Measurements from ENCODE around the gene CNTRL. TPM values are rescaled to one million over a fixed set of nuclear protein-coding genes. Genes with fewer than 3 reads are reported as not detected.

The CNTRL gene
- total RNA-seq, 1 experiment from 2014 or later, result 44.9 TPM

GRCh38 chr9:121075251-121076036 is 689 bp downstream of the CNTRL start:
- no peak for TF ChIP-seq EZH2 (IDR thresholded peaks at IDR 0.05; ENCODE audit: low read depth)
- TF ChIP-seq CTCF (conservative IDR thresholded peaks at IDR 0.05), result 0 out of 2 replicates have a peak, but pooled peaks have one; percentile 25
- TSS peak; percentile 37 for BruUV-seq (replicated peaks)

DNA sequence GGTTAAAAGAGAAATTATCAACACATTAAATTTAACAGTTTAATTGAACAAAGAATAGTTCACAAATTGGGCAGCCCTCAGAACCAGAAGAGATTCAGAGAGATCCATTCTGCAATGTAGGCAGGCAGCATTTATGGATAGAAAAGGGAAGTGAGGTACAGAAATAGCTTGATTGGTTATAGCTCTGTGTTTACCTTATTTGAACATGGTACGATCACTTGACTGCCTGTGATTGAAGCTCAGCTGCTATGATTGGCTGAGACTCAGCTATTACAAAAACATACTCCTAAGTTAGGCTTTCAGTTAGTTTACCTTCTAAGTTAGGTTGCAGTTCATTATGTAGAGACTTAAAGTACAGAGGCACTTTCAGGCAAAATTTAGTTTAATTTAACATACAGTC is 7.3 kb downstream of the CNTRL start:
- DNase-seq, result no peak
- H3K4me3 ChIP-seq, result no peak overlapping the region
- H3K4me2 ChIP-seq, result no peak overlapping the region
- no peaks in the 10 kb centered on the region for H4K20me1 ChIP-seq (ENCODE audit: insufficient read depth)
- H3K27me3 ChIP-seq (ENCODE audit: insufficient read depth, low read depth), result no peaks in the 10 kb centered on the region
- no TSS peak for BruUV-seq (replicated peaks)
- POLR2A ChIA-PET (ENCODE audit: unreplicated experiment), result no interaction called here
- no peak overlapping the region for H3K27ac ChIP-seq
- intact Hi-C loops (cut with micrococcal nuclease; ENCODE audit: unreplicated experiment), result no loop called here
- CTCF ChIA-PET, result no interaction called here
- no peaks in the 10 kb centered on the region for H3K9me3 ChIP-seq (ENCODE audit: insufficient read depth, low read depth)
- H3K36me3 ChIP-seq (ENCODE audit: low read depth), result no peaks in the 10 kb centered on the region
- TF ChIP-seq CTCF (conservative IDR thresholded peaks at IDR 0.05), result no peak
- TF ChIP-seq EZH2 (IDR thresholded peaks at IDR 0.05; ENCODE audit: low read depth), result no peak
- no peaks in the 10 kb centered on the region for H3K79me2 ChIP-seq (ENCODE audit: low read depth)
- H3F3A ChIP-seq (ENCODE audit: insufficient read depth, low read depth), result no peaks in the 10 kb centered on the region
- H2AFZ ChIP-seq, result no peak overlapping the region
- H3K4me1 ChIP-seq (replicated peaks; ENCODE audit: insufficient read depth), result no peaks in the 10 kb centered on the region
- H3K9me2 ChIP-seq (ENCODE audit: insufficient read depth), result no peaks in the 10 kb centered on the region

More at GRCh38 chr9:121075251-121076036, 689 bp downstream of the CNTRL start:
- DNase-seq, result peak in 1 of 2 experiments; percentile 39
- intact Hi-C loops (cut with micrococcal nuclease; ENCODE audit: unreplicated experiment), result loop anchor here (2.0 to 10.0 kb wide), 2 partner anchors 45 to 209 kb away; no protein-coding TSS in a partner anchor
- H2AFZ ChIP-seq, result peak overlapping the region; percentile 98
- H3K27ac ChIP-seq, result no peak overlapping the region
- H3F3A ChIP-seq (ENCODE audit: insufficient read depth, low read depth), result peaks cover 15% of the 10 kb centered on the region
- H3K9me3 ChIP-seq (ENCODE audit: insufficient read depth, low read depth), result no peaks in the 10 kb centered on the region
- H3K4me3 ChIP-seq, result peak overlapping the region; percentile 69
- no peaks in the 10 kb centered on the region for H4K20me1 ChIP-seq (ENCODE audit: insufficient read depth)
- H3K4me2 ChIP-seq, result peak overlapping the region; percentile 78
- POLR2A ChIA-PET (ENCODE audit: unreplicated experiment), result no interaction called here
- H3K79me2 ChIP-seq (ENCODE audit: low read depth), result no peaks in the 10 kb centered on the region
- H3K27me3 ChIP-seq (ENCODE audit: insufficient read depth, low read depth), result no peaks in the 10 kb centered on the region
- CTCF ChIA-PET, result interaction anchor here (1.0 kb wide), 1 partner anchor 11 kb away, joined by 5 read pairs; no protein-coding TSS in a partner anchor
- H3K36me3 ChIP-seq (ENCODE audit: low read depth), result no peaks in the 10 kb centered on the region
- H3K9me2 ChIP-seq (ENCODE audit: insufficient read depth), result no peaks in the 10 kb centered on the region
- peaks cover 15% of the 10 kb centered on the region; the same call in 1 of the 2 replicates for H3K4me1 ChIP-seq (replicated peaks; ENCODE audit: insufficient read depth)

- H3K4me1 ChIP-seq (replicated peaks; ENCODE audit: insufficient read depth), result no peaks in the 10 kb centered on the region
- no peaks in the 10 kb centered on the region for H3K79me2 ChIP-seq (ENCODE audit: low read depth)
- no peaks in the 10 kb centered on the region for H3K9me2 ChIP-seq (ENCODE audit: insufficient read depth)
- BruUV-seq (replicated peaks), result no TSS peak
- intact Hi-C loops (cut with micrococcal nuclease; ENCODE audit: unreplicated experiment), result no loop called here
- no peaks in the 10 kb centered on the region for H3F3A ChIP-seq (ENCODE audit: insufficient read depth, low read depth)
- no peaks in the 10 kb centered on the region for H4K20me1 ChIP-seq (ENCODE audit: insufficient read depth)
- H3K27ac ChIP-seq, result no peak overlapping the region
- TF ChIP-seq EZH2 (IDR thresholded peaks at IDR 0.05; ENCODE audit: low read depth) (no peak), CTCF (conservative IDR thresholded peaks at IDR 0.05) (no peak)
- no peak overlapping the region for H3K4me3 ChIP-seq
- ChIA-PET POLR2A (ENCODE audit: unreplicated experiment) (no interaction called here), CTCF (no interaction called here)
- no peaks in the 10 kb centered on the region for H3K9me3 ChIP-seq (ENCODE audit: insufficient read depth, low read depth)
- H3K4me2 ChIP-seq, result no peak overlapping the region
- H3K36me3 ChIP-seq (ENCODE audit: low read depth), result no peaks in the 10 kb centered on the region
- H3K27me3 ChIP-seq (ENCODE audit: insufficient read depth, low read depth), result no peaks in the 10 kb centered on the region
- DNase-seq, result no peak
- H2AFZ ChIP-seq, result no peak overlapping the region
These were observed 10.9 kb downstream of the CNTRL start for GRCh38 chr9:121085661-121086060.

Measured in PC-9 (cell line).